ENCODE results near the gene PYDC1.
"Not testable (repeated sequence)": the region's sequence is repeated elsewhere in the genome, so short reads cannot be mapped to it uniquely, and the experiment has no call there.

Gene PYDC1

GRCh38 chr16:31195861-31196260, 21.1 kb downstream of the PYDC1 start:
- DNase-seq, result not testable (repeated sequence)

- no peak for DNase-seq
These were observed 22.0 kb downstream of the PYDC1 start for GRCh38 chr16:31194898-31195297.

DNA sequence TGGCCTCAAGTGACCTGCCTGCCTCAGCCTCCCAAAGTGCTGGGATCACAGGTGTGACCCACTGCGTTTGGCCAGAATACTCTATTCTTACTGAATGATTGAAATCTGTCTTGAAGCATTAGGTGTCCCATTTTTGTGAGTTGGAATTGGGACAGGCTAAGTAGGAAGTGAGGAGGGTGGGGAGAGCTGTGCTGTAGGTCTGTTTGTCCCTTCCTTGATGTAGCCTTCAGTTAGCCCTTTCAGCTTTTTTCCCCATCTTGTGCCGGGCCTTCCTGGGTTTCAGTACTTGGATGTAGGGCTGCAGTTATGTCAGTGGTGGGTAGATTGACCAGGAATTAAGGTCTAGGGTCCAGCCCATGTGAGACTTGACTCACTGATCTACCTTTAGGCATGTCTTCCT, 23.1 kb downstream of the PYDC1 start:
- no peak for DNase-seq

DNA sequence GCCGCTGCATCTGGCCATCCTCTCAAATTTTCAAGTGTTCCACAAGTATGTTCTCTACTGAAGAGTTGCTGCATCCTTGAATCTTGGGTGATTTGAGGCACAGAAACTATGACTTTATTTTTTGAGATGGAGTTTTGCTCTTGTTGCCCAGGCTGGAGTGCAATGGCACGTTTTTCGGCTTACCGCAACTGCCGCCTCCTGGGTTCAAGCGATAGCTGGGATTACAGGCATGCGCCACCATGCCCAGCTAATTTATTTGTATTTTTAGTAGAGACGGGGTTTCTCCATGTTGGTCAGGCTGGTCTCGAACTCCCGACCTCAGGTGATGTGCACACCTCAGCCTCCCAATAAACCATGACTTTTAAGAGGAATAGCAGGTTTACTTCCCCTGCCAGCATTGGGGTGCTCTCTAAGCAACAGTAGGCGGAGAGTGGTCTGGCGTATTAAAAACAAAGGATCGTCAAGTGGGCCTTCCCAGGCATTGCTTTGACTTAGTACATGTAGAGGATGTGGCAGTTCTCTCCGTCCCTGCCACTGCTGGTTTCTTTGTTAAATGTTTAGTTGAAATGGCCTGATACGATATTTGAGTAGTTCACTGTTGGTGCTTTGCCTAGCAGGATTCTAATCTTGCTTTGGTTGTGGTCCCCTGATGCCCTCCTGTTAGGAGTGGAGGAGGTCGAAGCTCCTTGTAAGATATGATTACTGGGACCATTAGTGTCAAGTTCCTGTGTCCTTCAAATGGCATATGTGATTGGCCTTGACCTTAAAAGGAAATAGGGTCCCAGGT, 23.9 kb downstream of the PYDC1 start:
- DNase-seq, result no peak

- no peak for DNase-seq
These were observed 25.1 kb downstream of the PYDC1 start for GRCh38 chr16:31191697-31192428.

DNA sequence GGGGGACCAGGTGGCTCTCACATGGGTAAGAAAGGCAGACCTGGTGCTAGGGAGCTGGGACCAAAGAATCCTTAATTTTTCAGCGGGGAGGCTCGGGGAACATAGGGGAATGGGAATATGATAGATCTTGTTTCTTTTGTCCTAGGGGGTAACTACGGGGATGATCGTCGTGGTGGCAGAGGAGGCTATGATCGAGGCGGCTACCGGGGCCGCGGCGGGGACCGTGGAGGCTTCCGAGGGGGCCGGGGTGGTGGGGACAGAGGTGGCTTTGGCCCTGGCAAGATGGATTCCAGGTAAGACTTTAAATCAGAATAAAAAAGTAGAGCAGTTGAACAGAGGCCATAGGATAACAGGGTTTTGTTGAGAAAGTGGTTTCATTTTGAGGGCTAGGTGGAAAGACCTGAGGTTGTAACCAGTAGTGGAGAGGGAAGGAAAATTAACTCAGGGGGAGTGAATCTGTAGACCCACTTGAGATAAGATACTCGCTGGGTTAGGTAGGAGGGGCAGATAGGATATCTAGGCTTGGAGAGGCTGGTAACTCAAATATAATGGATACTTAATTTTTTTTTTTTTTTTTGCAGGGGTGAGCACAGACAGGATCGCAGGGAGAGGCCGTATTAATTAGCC, 26.0 kb downstream of the PYDC1 start:
- no peak for DNase-seq

- no peak for DNase-seq
These were observed 26.9 kb downstream of the PYDC1 start for GRCh38 chr16:31190061-31190460.

- DNase-seq, result no peak
These were observed 27.5 kb downstream of the PYDC1 start for GRCh38 chr16:31189412-31189778.

- DNase-seq, result no peak
These were observed 28.2 kb downstream of the PYDC1 start for GRCh38 chr16:31188450-31189411.

DNA sequence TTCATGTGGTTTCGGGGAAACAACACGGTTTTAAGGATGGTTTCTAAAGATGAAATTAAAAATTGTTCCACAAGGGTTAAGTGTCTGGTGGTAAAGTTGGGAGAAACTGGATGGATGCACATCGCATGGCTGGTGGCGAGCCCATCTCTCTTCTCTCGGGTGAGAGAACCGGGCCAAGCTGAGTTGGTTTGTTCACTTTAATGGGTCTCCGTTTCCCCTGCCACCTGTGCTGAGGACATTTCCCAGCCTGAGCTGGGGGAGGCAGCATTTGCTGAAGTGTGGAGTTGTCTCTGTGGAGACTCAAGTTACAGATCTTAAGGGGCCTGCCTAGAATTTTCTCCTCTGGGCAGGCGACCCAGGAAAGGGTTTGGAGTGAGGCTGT, 29.1 kb downstream of the PYDC1 start:
- no peak for DNase-seq

- no peak for DNase-seq
These were observed 29.8 kb downstream of the PYDC1 start for GRCh38 chr16:31186930-31187807.

- DNase-seq, result no peak
These were observed 30.8 kb downstream of the PYDC1 start for GRCh38 chr16:31186176-31186575.

DNA sequence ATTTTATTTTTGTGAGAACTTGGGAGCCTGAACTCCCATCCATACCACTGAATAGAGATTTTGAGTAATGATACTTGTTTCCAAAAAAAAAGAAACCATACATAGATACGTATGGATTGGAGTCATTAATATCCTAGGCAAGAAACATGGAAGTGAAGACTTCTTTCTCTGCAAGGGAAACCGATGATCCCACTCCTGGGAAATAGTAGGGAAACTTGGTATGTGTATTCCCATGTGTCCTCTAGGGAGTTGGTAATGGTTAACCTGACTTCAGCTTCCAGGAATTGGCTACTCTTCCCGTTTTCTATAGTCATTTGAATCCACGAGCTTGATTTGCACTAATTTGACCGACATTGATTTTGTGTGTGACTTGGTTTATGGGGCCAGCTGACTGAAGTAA, 31.6 kb downstream of the PYDC1 start:
- no peak for DNase-seq

DNA sequence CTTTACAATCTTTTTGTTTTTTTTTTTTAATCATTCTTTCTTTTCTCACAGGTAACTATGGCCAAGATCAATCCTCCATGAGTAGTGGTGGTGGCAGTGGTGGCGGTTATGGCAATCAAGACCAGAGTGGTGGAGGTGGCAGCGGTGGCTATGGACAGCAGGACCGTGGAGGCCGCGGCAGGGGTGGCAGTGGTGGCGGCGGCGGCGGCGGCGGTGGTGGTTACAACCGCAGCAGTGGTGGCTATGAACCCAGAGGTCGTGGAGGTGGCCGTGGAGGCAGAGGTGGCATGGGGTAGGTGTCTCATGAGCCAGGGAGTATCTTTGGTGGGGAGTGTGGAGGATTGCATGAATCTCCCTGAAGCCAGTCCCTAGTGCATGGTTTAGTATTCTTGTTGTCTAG, 32.0 kb downstream of the PYDC1 start:
- DNase-seq, result no peak

- DNase-seq, result no peak
These were observed 33.2 kb downstream of the PYDC1 start for GRCh38 chr16:31183432-31184428.

- no peak for DNase-seq
These were observed 34.5 kb downstream of the PYDC1 start for GRCh38 chr16:31182391-31182790.

- DNase-seq, result no peak
These were observed 35.7 kb downstream of the PYDC1 start for GRCh38 chr16:31181102-31181830.

DNA sequence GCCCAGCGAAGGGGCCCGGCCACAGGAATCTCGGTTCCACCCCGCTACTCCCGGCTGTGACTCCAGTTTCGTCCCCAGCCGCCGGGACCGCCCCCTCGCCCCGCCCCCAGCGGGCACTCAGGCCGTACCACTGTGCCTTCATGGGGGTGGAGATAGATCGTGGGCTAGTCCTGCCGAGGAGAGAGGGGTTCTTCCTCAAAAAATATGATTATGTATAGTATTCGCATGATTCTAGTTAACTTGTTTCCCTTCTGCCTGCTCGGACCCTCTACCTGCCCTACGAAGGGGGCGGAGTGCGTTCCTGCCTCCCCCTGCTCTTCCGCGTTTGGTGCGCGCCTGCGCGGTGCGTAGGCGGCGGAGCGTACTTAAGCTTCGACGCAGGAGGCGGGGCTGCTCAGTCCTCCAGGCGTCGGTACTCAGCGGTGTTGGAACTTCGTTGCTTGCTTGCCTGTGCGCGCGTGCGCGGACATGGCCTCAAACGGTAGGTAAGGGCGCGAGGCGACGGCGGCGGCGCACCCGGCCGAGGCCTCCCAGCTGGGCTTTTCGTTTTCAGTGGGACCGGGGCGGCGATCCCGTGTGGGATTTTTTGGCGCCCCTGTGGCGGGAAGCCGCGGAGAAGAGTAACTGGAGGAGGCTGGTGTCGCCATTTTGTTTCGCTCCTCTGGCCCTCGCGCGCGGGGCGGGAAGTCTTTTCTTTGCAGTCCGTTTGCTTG, 37.0 kb downstream of the PYDC1 start, which contains the start of gene FUS:
TSS of gene FUS (plus strand) at position 393 of the 713 bp plus-strand sequence. CDS start at position 469, 76 bp downstream.
- DNase-seq, result peak; percentile 96

DNA sequence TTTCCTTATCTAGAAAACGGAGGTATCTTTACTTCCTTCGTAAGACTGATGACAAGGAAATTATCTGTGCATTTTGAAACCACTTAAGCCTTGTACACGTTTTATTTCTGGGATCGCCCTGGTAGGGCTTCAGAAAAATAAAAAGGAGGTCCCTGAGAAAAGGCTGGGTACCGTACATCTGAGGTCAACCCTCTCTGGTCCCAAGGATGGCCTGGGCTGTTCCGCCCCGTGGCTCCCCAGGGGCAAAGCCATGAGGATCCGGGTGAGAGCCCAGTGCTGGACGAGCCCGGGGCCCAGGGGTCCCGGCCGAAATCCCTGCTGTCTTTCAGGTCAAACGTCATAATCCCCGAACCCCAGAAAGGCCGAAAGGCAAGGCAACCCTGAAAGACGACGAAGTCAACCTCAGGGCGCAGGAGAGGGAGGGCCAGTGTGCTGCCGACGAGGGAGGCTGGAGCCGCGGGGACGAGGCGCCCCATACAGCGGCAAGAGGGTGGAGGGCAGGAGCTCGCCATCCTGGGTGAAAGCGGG, 37.7 kb downstream of the PYDC1 start:
- DNase-seq, result no peak
